HG03097 (cell line): ENCODE results near the gene RAB3C.
"Not testable (repeated sequence)": the region's sequence is repeated elsewhere in the genome, so short reads cannot be mapped to it uniquely, and the experiment has no call there.

Experiments used
- ATAC-seq: cut with Tn5 transposase; IDR thresholded peaks from one replicate; pipeline ENCODE4 v1.9.1; 2021; ENCODE audit not compliant: unreplicated experiment, low FRiP score

RAB3C gene

GRCh38 chr5:58600613-58601012, 17.7 kb downstream of the RAB3C start:
- ATAC-seq: not testable (repeated sequence)

- ATAC-seq: not testable (repeated sequence)
Measured at GRCh38 chr5:58602889-58603288, 20.0 kb downstream of the RAB3C start.

- no peak for ATAC-seq
Measured at GRCh38 chr5:58606064-58606463, 23.2 kb downstream of the RAB3C start.

GRCh38 chr5:58615972-58616371, 33.1 kb downstream of the RAB3C start:
- ATAC-seq: no peak

- ATAC-seq: no peak
Measured at GRCh38 chr5:58617241-58617640, 34.4 kb downstream of the RAB3C start.

- ATAC-seq: no peak
Measured at GRCh38 chr5:58620336-58620735, 37.5 kb downstream of the RAB3C start.

GRCh38 chr5:58622936-58623871, 40.3 kb downstream of the RAB3C start:
- no peak for ATAC-seq

- no peak for ATAC-seq
Measured at GRCh38 chr5:58628626-58629025, 45.8 kb downstream of the RAB3C start.

- ATAC-seq: no peak
Measured at GRCh38 chr5:58629271-58630159, 46.6 kb downstream of the RAB3C start.

- no peak for ATAC-seq
Measured at GRCh38 chr5:58631895-58632294, 49.0 kb downstream of the RAB3C start.

GRCh38 chr5:58635416-58635815, 52.5 kb downstream of the RAB3C start:
- ATAC-seq: no peak

GRCh38 chr5:58640011-58640410, 57.1 kb downstream of the RAB3C start:
- no peak for ATAC-seq

- no peak for ATAC-seq
Measured at GRCh38 chr5:58641533-58641932, 58.7 kb downstream of the RAB3C start.

- ATAC-seq: no peak
Measured at GRCh38 chr5:58648846-58649245, 66.0 kb downstream of the RAB3C start.

GRCh38 chr5:58649716-58650115, 66.8 kb downstream of the RAB3C start:
- no peak for ATAC-seq

GRCh38 chr5:58653521-58653920, 70.6 kb downstream of the RAB3C start:
- ATAC-seq: no peak

GRCh38 chr5:58666141-58666540, 83.3 kb downstream of the RAB3C start:
- no peak for ATAC-seq

GRCh38 chr5:58666598-58667581, 84.0 kb downstream of the RAB3C start:
- no peak for ATAC-seq

GRCh38 chr5:58670582-58670981, 87.7 kb downstream of the RAB3C start:
- no peak for ATAC-seq

GRCh38 chr5:58671155-58671554, 88.3 kb downstream of the RAB3C start:
- ATAC-seq: no peak
